ENCODE results near the gene OR52K2.

GRCh38 chr11:4481240-4481582, 32.1 kb downstream of the OR52K2 start:
- no peak for TF ChIP-seq CTCF (IDR thresholded peaks at IDR 0.05)
- TF ChIP-seq EZH2 (IDR thresholded peaks at IDR 0.05; ENCODE audit: borderline replicate concordance, insufficient read depth, low read depth, low read length, poor library complexity, severe bottlenecking): no peak

Data from B cell (primary cell).